ACC112 (cell line): ENCODE results near the gene SF3B1.
"Not testable (repeated sequence)": the region's sequence is repeated elsewhere in the genome, so short reads cannot be mapped to it uniquely, and the experiment has no call there.

Experiments used
- H2AFZ ChIP-seq: fragments of 200-600 bp; sonication (generic); one replicate; pipeline ENCODE4 v1.6.0; 2017; ENCODE audit warnings: antibody characterized with exemption, low read length; ENCODE audit not compliant: unreplicated experiment
- H3K27ac ChIP-seq: fragments of 200-600 bp; sonication (generic); 2 replicates; pipeline ENCODE4 v1.5.1; 2014; ENCODE audit warnings: low read depth, mild to moderate bottlenecking, antibody characterized with exemption, low read length, moderate library complexity
- H3K27me3 ChIP-seq: fragments of 200-600 bp; sonication (generic); 2 replicates; pipeline ENCODE4 v1.6.1; 2014; ENCODE audit warnings: mild to moderate bottlenecking, antibody characterized with exemption, low read length, moderate library complexity, mixed read lengths; ENCODE audit not compliant: insufficient read depth
- H3K36me3 ChIP-seq: fragments of 200-600 bp; sonication (generic); 2 replicates; pipeline ENCODE4 v1.6.1; 2016; ENCODE audit warnings: mild to moderate bottlenecking, antibody characterized with exemption, low read length, moderate library complexity, mixed read lengths; ENCODE audit not compliant: insufficient read depth
- H3K4me1 ChIP-seq: fragments of 200-600 bp; sonication (generic); one replicate; pipeline ENCODE4 v1.6.1; 2016; ENCODE audit warnings: low read length, mixed read lengths; ENCODE audit not compliant: insufficient read depth, unreplicated experiment, control insufficient read depth
- H3K4me3 ChIP-seq: fragments of 200-600 bp; sonication (generic); 2 replicates; pipeline ENCODE4 v1.5.1; 2014; ENCODE audit warnings: mild to moderate bottlenecking, low read depth, low read length
- H3K79me2 ChIP-seq: fragments of 200-600 bp; sonication (generic); one replicate; pipeline ENCODE4 v1.6.0; 2016; ENCODE audit warnings: low read length; ENCODE audit not compliant: control insufficient read depth, unreplicated experiment, insufficient read depth

SF3B1 gene

DNA sequence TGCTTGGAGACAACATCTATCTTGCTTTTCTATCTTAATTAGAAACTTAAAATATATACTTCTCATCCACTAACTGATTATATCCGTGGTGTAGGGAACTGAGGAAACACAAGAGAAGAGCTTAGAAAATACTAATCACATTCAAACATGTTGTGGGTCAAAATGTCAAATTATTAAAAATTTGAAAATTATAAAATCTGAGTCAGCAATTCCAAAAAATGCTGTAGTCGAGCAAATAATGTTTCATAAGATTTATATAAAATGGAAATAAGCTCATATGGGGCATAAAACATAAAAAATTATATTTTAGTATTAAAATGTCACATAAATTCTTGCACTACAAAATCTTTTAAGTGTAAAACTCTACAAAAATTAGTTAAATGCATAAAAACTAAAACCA lies 29.2 kb downstream of the SF3B1 start:
- H3K79me2 ChIP-seq, result peaks cover 7% of the 10 kb centered on the region
- no peak overlapping the region for H3K4me3 ChIP-seq
- H3K4me1 ChIP-seq, result peaks cover 6% of the 10 kb centered on the region
- no peak overlapping the region for H2AFZ ChIP-seq
- no peaks in the 10 kb centered on the region for H3K27me3 ChIP-seq
- peaks cover 77% of the 10 kb centered on the region for H3K36me3 ChIP-seq
- H3K27ac ChIP-seq, result no peak overlapping the region

DNA sequence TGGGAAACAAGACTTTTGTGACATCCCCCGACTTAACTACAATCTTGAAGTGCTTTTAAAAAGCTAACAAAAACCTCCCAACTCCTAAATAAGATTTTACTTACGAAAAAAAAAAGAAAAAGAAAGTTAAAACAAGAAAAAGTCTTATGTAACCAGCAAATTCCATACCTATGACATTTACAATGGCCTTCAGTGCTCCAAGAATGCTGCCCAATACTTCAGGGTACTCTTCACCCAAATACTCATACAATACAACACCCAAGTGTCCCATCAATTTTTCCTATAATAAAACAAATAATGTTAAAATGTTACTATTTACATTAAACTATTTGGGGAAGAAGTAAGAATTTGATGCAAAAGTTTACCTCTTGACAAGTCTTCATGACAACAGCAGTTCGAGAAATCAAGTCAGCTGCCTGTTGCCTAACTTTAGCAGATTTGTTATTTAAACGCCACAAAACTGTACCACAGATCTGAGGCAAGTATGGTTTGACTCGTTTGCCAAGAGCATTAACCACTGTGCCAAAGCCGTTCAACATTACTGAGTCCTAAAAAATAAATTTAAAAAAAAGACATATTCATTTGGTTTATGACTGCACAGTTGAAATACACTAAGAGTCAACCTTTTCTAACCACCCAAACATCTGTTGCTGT lies 34.8 kb downstream of the SF3B1 start:
- Histone ChIP-seq H3K4me3 (no peak overlapping the region), H3K4me1 (peaks cover 10% of the 10 kb centered on the region), H3K79me2 (no peaks in the 10 kb centered on the region), H3K27me3 (no peaks in the 10 kb centered on the region), H2AFZ (no peak overlapping the region), H3K27ac (no peak overlapping the region), H3K36me3 (peaks cover 67% of the 10 kb centered on the region)

DNA sequence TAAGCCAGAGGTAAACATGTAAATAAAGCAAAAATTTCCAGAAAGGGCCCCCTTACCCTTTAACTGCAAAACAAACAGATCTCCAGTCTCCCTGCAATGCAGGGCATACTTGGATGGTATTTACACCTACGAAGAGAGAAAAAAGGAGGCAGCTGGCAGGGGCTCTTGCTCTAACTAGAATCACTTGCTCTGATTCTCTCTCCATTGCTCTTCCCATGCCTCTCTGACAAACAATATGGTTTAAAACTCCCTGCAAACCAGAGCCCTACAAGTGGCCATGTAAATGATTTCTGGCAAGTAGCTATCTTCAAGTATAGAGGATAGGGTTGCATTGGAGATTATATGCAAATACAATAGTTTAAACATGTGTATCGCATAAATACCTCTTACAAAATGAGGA lies 35.9 kb downstream of the SF3B1 start:
- peaks cover 10% of the 10 kb centered on the region for H3K4me1 ChIP-seq
- no peaks in the 10 kb centered on the region for H3K27me3 ChIP-seq
- no peak overlapping the region for H3K4me3 ChIP-seq
- no peak overlapping the region for H2AFZ ChIP-seq
- H3K27ac ChIP-seq, result no peak overlapping the region
- no peaks in the 10 kb centered on the region for H3K79me2 ChIP-seq
- peaks cover 61% of the 10 kb centered on the region for H3K36me3 ChIP-seq

DNA sequence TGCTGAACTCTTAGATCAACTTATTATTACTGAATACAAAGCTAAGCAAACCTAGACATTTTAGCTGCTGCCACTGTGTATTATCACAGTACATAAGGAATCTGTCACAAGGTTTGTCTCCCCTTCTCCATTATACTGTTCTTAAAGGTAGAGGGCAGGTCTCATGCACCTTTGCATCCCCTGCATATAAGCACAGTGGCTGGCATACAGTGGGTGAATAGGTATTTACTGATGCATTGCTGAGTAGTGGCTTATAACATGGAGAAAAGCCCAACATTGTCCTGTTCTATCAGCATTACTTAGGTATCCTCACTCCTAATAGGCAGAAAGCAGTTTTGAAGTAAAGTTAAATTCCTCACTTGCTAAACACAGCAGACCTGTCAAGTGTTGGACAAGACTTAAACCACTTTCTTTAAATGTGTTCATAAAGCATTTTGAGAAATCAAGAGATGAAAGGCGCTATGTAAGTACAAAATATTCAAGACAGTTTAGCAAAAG lies 43.6 kb downstream of the SF3B1 start:
- Histone ChIP-seq H3K27me3 (no peaks in the 10 kb centered on the region), H3K4me3 (no peak overlapping the region), H3K27ac (no peak overlapping the region), H2AFZ (no peak overlapping the region), H3K79me2 (no peaks in the 10 kb centered on the region), H3K36me3 (peaks cover 14% of the 10 kb centered on the region), H3K4me1 (no peaks in the 10 kb centered on the region)

DNA sequence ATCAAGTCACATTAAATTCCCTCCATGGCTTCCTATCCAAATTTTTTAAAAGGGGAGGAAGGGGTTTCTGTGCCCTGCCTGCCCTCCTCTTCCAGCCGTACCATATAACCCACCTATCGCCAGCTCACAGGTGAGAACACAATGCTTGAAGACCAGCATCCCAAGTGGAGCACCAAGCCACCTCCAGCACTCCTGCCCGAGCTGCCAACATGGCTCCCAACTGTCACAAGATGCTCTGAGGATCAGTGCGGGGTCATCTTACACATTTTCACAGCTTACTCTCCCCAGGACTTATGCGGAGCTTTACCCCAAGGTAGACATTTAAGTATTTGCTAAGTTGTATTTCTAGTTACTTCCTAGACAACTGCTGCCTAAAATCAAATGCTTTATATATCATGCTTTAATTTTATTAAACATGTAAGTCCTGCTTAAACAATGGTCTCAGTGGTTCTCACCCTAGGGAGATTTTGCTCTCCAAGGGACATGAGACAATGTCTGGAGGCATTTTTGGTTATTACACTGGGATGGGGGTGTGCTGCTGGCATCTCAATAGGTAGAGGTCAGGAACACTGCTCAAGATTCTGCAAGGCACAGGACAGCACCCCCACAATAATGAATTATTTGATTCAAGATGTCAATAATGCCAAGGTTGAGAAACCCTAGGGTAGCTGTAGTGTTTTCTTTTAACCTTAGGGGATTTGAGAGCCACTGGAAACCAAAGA lies 45.8 kb downstream of the SF3B1 start:
- no peak overlapping the region for H3K27ac ChIP-seq
- no peaks in the 10 kb centered on the region for H3K4me1 ChIP-seq
- H2AFZ ChIP-seq, result no peak overlapping the region
- H3K4me3 ChIP-seq, result no peak overlapping the region
- no peaks in the 10 kb centered on the region for H3K27me3 ChIP-seq
- peaks cover 9% of the 10 kb centered on the region for H3K36me3 ChIP-seq
- no peaks in the 10 kb centered on the region for H3K79me2 ChIP-seq

DNA sequence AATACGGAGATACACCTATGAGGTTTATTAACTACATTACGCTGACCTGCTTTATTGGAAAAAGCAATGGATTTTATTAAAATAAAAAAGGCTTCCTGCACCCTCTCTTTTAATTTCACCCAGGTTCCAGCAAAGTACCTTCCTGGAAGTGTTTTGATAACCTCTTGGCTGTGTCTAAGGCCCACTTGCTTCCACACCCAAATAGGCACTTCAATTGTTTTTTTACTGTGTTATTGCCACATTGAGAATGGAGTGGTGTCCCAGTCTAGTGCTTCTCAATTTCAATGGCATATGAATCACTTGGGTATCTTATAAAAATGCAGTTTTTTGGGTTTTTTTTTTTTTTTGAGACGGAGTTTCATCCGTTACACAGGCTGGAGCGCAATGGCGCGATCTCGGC lies 47.6 kb downstream of the SF3B1 start:
- no peaks in the 10 kb centered on the region for H3K79me2 ChIP-seq
- H2AFZ ChIP-seq, result no peak overlapping the region
- H3K36me3 ChIP-seq, result peaks cover 8% of the 10 kb centered on the region
- H3K27ac ChIP-seq, result no peak overlapping the region
- H3K4me3 ChIP-seq, result no peak overlapping the region
- H3K27me3 ChIP-seq, result no peaks in the 10 kb centered on the region
- H3K4me1 ChIP-seq, result no peaks in the 10 kb centered on the region

DNA sequence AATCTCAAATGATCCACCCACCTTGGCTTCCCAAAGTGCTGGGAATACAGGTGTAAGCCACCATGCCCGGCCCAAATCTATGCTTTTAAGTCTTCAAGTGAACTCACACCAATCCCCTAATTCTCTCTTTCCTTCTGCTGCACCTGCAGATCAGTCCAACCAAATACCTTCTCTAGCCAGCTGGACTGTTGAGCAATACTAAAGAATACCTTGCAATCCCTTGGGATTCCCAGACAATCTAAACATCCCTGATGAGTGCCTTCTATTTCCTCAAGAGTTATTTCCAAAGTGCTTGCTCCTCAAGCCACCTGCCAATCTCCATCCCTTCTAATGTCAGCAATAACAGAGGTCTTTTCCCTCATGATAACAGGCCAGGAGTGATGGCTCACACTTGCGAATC lies 48.6 kb downstream of the SF3B1 start:
- no peak overlapping the region for H2AFZ ChIP-seq
- no peak overlapping the region for H3K4me3 ChIP-seq
- H3K27me3 ChIP-seq, result no peaks in the 10 kb centered on the region
- no peaks in the 10 kb centered on the region for H3K4me1 ChIP-seq
- no peaks in the 10 kb centered on the region for H3K36me3 ChIP-seq
- H3K27ac ChIP-seq, result no peak overlapping the region
- no peaks in the 10 kb centered on the region for H3K79me2 ChIP-seq

DNA sequence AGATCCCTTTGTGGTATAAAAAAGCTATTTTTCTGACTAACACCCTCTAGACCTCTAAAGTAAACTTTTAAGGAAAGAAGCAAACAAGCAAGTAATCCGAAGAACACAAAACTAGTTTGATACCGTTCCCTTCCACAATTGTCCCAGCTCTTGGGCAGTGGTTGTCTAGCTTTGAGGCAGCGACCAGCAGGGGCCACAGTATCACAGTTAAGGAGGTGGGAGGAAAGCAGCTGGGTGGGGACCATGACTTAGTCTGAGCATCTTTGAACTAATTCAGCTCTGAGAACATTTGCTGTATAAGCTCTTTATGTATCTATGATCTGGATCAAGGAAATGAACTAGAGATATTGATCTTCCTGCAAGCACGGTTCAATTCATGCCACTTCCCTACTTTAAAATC lies 51.0 kb downstream of the SF3B1 start:
- Histone ChIP-seq H3K79me2 (no peaks in the 10 kb centered on the region), H3K36me3 (no peaks in the 10 kb centered on the region), H3K4me1 (peaks cover 4% of the 10 kb centered on the region), H3K27ac (no peak overlapping the region), H2AFZ (no peak overlapping the region), H3K27me3 (no peaks in the 10 kb centered on the region), H3K4me3 (no peak overlapping the region)

DNA sequence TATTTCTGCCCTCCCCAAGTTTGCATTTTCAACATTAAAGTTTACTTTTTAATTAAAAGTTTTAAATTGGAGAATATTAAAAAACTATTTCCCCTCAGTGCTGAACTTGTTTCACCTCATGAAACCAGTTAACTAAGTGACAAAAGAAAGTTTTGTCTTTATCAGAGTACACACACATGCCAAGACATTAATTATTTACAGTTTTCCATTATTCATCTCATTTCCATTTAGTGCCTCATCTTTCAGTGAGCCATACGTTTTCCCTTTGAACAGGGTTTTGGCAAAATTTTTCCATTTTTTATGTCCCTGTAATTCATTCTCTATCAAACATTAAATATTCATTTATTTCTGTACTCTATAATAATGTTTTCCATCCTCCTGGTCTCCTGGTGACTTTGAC lies 53.2 kb downstream of the SF3B1 start:
- Histone ChIP-seq H3K27me3 (no peaks in the 10 kb centered on the region), H3K27ac (no peak overlapping the region), H2AFZ (no peak overlapping the region), H3K4me3 (no peak overlapping the region), H3K79me2 (no peaks in the 10 kb centered on the region), H3K36me3 (no peaks in the 10 kb centered on the region), H3K4me1 (peaks cover 4% of the 10 kb centered on the region)

DNA sequence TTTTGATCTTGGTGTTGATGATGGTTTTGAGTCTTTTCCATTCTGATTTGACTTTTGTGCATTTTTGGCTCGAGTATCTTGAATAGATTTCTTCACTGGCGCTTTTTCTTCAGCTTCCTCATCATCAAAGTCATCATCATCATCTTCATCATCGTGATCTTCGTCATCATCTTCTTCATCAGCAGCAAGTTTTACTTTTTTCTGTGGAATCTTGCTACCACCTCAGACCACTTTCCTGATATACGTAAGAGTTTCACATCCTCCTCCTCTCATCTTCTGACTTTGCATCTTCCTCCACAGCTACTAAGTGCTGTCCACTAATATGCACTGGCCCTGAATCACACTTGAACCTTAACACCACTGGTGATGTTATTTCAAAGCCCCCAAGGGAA lies 54.9 kb downstream of the SF3B1 start:
- H3K27ac ChIP-seq, H2AFZ ChIP-seq, H3K36me3 ChIP-seq, H3K4me1 ChIP-seq, H3K79me2 ChIP-seq, H3K27me3 ChIP-seq, H3K4me3 ChIP-seq: not testable (repeated sequence)

DNA sequence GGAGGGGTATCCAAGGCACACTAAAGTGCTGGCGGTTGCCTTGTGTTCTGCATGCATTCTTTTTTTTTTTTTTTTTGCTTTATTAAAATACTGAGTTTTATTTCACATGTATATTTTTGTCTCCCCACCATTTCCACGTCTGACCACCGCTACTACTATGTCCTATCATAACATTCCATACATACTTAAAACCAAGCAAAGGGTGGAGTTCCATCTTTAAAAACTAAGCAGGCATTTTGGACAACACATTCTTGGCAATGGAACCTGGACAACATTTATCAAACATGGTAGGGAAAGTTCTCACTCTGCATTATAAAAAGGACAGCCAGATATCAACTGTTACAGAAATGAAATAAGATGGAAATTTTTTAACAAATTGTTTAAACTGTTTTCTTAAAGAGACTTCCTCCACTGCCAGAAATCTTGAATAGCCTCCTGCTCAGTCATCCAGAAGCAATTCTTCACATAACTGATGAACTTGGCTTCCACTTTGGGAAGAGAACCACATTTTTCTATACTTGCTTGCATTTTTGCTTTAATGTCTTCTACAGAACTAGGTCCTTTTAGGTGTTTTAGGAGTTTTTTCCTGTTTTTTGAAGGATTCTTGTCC lies 55.4 kb downstream of the SF3B1 start:
- not testable (repeated sequence) for H2AFZ ChIP-seq

More for the DNA sequence above, 55.4 kb downstream of the SF3B1 start:
- not testable (repeated sequence) for H3K79me2 ChIP-seq, H3K27ac ChIP-seq, H3K4me3 ChIP-seq, H3K27me3 ChIP-seq, H3K36me3 ChIP-seq, H3K4me1 ChIP-seq
